ENCODE measurements around the gene RILPL2. TPM values are rescaled to one million over a fixed set of nuclear protein-coding genes. Genes with fewer than 3 reads are reported as not detected.

RILPL2 gene
- total and polyA plus RNA-seq, 2 of the 13 experiments (the other 11 are each of a cell fraction or from before 2014, with no cell fraction given) = 2.7 to 8.1 TPM

DNA sequence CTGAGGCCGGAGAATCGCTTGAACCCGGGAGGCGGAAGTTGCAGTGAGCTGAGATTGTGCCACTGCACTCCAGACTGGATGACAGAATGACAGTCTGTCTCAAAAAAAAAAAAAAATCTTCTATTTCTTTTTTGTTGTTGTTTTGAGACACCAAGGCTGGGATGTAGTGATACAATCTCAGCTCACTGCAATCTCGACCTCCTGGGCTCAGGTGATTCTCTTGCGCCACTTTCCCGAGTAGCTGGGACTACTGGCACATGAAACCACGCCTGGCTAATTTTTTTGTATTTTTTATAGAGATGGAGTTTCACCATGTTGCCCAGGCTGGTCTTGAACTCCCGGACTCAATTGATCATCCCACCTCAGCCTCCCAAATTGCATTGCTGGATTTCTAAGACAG, 14.2 kb upstream of the RILPL2 start:
- Histone ChIP-seq H4K20me1 (ENCODE audit: insufficient read depth, low read length) (no peaks in the 10 kb centered on the region), H3K79me2 (ENCODE audit: insufficient read depth, low read length) (no peaks in the 10 kb centered on the region), H3K9ac (ENCODE audit: insufficient read depth, low read depth, low read length) (no peak overlapping the region), H3K27ac (ENCODE audit: extremely low read length, insufficient read depth, low read length) (no peak overlapping the region), H3K4me3 (replicated peaks in 1 of 3; ENCODE audit: insufficient read depth in 1 of 3, low read depth in 2 of 3, low read length in 3 of 3) (no peak overlapping the region), H3K4me1 (ENCODE audit: insufficient read depth, low read length) (peaks cover 58% of the 10 kb centered on the region), H2AFZ (ENCODE audit: low read length) (no peak overlapping the region), H3K4me2 (ENCODE audit: low read depth, low read length) (no peak overlapping the region), H3K27me3 (ENCODE audit: control insufficient read depth in 1 of 2, insufficient read depth in 2 of 2, low read length in 2 of 2) (no peaks in the 10 kb centered on the region), H3K36me3 (replicated peaks in 1 of 2; ENCODE audit: control insufficient read depth in 1 of 2, insufficient read depth in 2 of 2, low read length in 2 of 2) (no peaks in the 10 kb centered on the region), H3K9me3 (ENCODE audit: low read length) (no peaks in the 10 kb centered on the region)
- no peak for TF ChIP-seq ETV5 (CRISPR knock-in tag; IDR thresholded peaks at IDR 0.05; ENCODE audit: borderline replicate concordance)
- TF ChIP-seq, protein P1, sequence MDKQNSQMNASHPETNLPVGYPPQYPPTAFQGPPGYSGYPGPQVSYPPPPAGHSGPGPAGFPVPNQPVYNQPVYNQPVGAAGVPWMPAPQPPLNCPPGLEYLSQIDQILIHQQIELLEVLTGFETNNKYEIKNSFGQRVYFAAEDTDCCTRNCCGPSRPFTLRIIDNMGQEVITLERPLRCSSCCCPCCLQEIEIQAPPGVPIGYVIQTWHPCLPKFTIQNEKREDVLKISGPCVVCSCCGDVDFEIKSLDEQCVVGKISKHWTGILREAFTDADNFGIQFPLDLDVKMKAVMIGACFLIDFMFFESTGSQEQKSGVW (CRISPR knock-in tag; IDR thresholded peaks at IDR 0.05; ENCODE audit: borderline replicate concordance) = no peak
- TF ChIP-seq, protein P2, sequence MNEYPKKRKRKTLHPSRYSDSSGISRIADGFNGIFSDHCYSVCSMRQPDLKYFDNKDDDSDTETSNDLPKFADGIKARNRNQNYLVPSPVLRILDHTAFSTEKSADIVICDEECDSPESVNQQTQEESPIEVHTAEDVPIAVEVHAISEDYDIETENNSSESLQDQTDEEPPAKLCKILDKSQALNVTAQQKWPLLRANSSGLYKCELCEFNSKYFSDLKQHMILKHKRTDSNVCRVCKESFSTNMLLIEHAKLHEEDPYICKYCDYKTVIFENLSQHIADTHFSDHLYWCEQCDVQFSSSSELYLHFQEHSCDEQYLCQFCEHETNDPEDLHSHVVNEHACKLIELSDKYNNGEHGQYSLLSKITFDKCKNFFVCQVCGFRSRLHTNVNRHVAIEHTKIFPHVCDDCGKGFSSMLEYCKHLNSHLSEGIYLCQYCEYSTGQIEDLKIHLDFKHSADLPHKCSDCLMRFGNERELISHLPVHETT (CRISPR knock-in tag; conservative IDR thresholded peaks at IDR 0.05) = no peak
- TF ChIP-seq MXI1 (IDR thresholded peaks at IDR 0.05; ENCODE audit: borderline replicate concordance, low read depth, low read length) = no peak
- TF ChIP-seq, protein P3, sequence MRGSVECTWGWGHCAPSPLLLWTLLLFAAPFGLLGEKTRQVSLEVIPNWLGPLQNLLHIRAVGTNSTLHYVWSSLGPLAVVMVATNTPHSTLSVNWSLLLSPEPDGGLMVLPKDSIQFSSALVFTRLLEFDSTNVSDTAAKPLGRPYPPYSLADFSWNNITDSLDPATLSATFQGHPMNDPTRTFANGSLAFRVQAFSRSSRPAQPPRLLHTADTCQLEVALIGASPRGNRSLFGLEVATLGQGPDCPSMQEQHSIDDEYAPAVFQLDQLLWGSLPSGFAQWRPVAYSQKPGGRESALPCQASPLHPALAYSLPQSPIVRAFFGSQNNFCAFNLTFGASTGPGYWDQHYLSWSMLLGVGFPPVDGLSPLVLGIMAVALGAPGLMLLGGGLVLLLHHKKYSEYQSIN (CRISPR knock-in tag; IDR thresholded peaks at IDR 0.05; ENCODE audit: borderline replicate concordance) = no peak
- no peak for TF ChIP-seq SSRP1 (CRISPR knock-in tag; IDR thresholded peaks at IDR 0.05)
- TF ChIP-seq TRIM24 (CRISPR knock-in tag; IDR thresholded peaks at IDR 0.05) = no peak
- TF ChIP-seq ZNF747 (CRISPR knock-in tag; IDR thresholded peaks at IDR 0.05; ENCODE audit: borderline replicate concordance) = no peak
- TF ChIP-seq DMAP1 (CRISPR knock-in tag; IDR thresholded peaks at IDR 0.05) = no peak
- TF ChIP-seq U2AF2 (IDR thresholded peaks at IDR 0.05; ENCODE audit: low read depth, low read length) = no peak
- no peak for TF ChIP-seq SRF (IDR thresholded peaks at IDR 0.05; ENCODE audit: low read depth, low read length)
- no peak for TF ChIP-seq SPEN (CRISPR knock-in tag; IDR thresholded peaks at IDR 0.05; ENCODE audit: low read depth)
- TF ChIP-seq CBFB (CRISPR knock-in tag; IDR thresholded peaks at IDR 0.05) = no peak
- no peak for TF ChIP-seq BRCA1 (CRISPR knock-in tag; IDR thresholded peaks at IDR 0.05)
- TF ChIP-seq MED1 (CRISPR knock-in tag; IDR thresholded peaks at IDR 0.05) = no peak
- no peak for TF ChIP-seq ZNF839 (CRISPR knock-in tag; IDR thresholded peaks at IDR 0.05; ENCODE audit: borderline replicate concordance)
- TF ChIP-seq, protein P4, sequence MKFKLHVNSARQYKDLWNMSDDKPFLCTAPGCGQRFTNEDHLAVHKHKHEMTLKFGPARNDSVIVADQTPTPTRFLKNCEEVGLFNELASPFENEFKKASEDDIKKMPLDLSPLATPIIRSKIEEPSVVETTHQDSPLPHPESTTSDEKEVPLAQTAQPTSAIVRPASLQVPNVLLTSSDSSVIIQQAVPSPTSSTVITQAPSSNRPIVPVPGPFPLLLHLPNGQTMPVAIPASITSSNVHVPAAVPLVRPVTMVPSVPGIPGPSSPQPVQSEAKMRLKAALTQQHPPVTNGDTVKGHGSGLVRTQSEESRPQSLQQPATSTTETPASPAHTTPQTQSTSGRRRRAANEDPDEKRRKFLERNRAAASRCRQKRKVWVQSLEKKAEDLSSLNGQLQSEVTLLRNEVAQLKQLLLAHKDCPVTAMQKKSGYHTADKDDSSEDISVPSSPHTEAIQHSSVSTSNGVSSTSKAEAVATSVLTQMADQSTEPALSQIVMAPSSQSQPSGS (CRISPR knock-in tag; IDR thresholded peaks at IDR 0.05) = no peak
- no peak for TF ChIP-seq IKZF1 (IDR thresholded peaks at IDR 0.05)
- 79% methylated on average over 9 of the region's 9 CpGs for WGBS (ENCODE audit: low lambda C conversion rate)
- DNase-seq (ENCODE audit: low spot score) (no peak), FAIRE-seq (no peak), ATAC-seq (no peak)
- intact Hi-C loops (cut with micrococcal nuclease; ENCODE audit: unreplicated experiment) (no loop called here), in situ Hi-C loops (cut with HindIII; ENCODE audit: extremely low pct_ligation_motif_present, low pct_unique_long_range_greater_than_20kb) (no loop called here)
- POLR2A ChIA-PET = no interaction called here
- BruUV-seq (replicated peaks) = no TSS peak
- CTCF ChIA-PET (ENCODE audit: low intra/inter-chr PET ratio, low total read pairs) = no interaction called here

All from HepG2 (cell line).